ENCODE measurements around the gene MYO5B.

- TF ChIP-seq, protein P1, sequence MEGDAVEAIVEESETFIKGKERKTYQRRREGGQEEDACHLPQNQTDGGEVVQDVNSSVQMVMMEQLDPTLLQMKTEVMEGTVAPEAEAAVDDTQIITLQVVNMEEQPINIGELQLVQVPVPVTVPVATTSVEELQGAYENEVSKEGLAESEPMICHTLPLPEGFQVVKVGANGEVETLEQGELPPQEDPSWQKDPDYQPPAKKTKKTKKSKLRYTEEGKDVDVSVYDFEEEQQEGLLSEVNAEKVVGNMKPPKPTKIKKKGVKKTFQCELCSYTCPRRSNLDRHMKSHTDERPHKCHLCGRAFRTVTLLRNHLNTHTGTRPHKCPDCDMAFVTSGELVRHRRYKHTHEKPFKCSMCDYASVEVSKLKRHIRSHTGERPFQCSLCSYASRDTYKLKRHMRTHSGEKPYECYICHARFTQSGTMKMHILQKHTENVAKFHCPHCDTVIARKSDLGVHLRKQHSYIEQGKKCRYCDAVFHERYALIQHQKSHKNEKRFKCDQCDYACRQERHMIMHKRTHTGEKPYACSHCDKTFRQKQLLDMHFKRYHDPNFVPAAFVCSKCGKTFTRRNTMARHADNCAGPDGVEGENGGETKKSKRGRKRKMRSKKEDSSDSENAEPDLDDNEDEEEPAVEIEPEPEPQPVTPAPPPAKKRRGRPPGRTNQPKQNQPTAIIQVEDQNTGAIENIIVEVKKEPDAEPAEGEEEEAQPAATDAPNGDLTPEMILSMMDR (IDR thresholded peaks at IDR 0.05; ENCODE audit: insufficient read depth, low read length, poor library complexity, severe bottlenecking) = no peak
- no peak for TF ChIP-seq EZH2phosphoT487 (conservative IDR thresholded peaks at IDR 0.05; ENCODE audit: low read length)
Measured at GRCh38 chr18:50151926-50152325, 43.0 kb downstream of the MYO5B start.
